Activated gamma-delta T cell (primary cell): ENCODE results near the gene MICA.

Experiments
- DNase-seq: peaks from one replicate; lab custom pipeline; 2025; lab: John Stamatoyannopoulos, UW

The MICA gene

DNA sequence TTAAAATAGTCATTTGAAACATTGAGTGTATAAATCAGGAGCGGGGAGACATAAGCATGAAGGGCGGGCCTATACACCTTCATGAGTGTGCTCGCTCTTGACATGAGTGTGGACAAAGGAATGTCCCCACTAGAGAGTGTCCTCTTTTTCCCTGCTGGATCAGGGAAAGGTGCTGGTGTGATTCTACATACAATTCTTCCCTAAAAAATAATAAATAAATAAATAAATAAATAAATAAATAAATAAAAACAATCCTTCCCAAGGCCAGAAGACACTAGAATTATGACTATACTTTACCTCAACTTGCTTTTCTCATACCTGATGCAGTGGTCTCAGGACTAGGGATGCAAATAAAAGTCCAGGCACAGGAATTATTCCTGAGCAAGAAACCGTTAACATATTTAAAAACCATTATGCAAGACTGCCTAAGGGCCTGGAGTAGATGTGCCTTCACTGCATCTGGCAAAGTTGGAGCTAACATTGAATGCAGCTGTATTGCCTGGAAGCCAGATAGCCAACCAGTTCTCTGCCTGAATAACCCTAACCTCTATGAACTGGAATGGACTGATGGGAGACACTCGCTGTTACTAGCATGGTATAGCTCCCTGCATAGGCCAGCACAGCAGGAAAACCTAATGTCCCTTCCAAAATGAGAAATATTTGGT, 57.1 kb downstream of the MICA start:
- no peak for DNase-seq

DNA sequence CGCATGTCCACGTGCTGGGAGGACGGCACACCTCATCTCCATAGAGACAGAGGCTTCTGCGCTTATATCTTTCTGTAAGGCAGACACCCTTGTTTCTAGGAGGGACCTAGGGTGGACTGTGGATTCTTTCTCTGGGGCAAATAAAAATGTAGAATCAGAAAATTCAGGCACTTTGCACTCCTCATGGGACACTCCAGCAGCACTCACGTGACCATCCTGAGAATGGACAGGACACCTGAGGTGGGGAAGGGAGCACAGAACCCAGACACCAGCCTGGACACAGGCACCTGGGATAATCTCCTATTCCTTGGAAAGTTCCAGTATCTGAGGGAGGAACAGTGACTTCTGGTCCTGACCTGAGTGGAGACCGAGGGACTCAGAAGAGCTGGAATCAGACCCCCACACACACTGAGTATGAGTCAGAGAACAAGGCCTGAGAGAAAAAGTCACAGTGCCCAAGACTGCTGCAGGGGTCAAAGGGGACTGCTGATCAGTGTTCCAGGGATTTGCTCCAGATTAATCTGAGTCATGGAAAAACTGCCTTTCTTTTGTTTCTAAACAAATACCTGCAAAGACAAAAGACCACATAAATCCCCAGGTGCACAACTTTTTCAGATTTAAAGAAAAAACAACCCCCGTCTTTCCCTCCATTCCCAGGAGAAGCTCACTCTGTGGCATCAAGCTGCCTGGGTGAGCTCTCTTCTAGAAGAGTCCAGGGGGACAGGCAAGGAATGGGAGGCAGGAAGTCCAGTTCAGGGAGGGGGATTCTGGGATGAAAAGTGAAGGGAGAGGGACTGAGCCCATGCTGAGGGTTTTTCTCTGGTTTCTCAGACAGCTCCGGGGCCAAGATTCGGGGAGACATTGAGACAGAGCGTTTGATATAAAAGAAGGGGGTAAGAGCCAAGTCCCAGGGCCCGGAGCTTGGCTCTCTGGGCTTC, 58.9 kb downstream of the MICA start:
- DNase-seq: no peak

DNA sequence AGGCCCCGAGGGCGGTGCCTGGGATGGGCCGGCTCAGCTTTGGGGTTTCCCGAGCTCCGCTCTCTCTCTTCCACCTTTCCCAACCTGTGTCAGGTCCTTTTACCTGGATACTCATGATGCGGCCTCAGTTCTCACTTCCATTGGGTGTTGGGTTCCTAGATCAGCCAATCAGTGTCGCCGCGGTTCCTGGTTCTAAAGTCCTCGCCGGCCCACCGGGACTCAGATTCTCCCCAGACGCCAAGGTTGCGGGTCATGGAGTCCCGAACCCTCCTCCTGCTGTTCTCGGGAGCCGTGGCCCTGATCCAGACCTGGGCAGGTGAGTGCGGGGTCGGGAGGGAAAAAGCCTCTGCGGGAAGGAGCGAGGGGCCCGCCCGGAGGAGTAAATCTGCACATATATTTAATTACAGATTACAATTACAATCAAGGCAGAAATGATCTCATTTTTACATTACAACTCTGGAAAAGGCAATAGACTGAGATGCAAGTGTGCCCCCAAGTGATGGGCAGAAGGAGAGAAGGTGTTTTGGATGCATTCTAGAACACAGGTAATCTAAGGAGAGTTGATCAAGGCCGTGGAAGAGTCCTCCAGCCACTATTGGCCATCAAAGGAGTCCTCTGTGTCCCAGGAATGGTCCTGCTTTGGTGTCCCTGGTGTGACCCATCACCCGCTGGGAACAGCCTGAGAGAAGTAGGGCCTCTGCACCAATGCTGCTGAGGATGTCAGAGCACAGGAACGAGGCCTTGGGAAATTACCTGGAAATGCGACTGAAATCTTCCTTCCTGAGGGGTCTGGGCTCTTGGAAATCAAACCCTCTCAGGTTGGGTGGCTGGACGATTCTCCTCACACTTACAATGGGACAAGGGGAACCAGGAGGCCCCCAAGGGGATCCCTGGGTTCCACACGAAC, 59.8 kb downstream of the MICA start:
- DNase-seq: peak; percentile 69

DNA sequence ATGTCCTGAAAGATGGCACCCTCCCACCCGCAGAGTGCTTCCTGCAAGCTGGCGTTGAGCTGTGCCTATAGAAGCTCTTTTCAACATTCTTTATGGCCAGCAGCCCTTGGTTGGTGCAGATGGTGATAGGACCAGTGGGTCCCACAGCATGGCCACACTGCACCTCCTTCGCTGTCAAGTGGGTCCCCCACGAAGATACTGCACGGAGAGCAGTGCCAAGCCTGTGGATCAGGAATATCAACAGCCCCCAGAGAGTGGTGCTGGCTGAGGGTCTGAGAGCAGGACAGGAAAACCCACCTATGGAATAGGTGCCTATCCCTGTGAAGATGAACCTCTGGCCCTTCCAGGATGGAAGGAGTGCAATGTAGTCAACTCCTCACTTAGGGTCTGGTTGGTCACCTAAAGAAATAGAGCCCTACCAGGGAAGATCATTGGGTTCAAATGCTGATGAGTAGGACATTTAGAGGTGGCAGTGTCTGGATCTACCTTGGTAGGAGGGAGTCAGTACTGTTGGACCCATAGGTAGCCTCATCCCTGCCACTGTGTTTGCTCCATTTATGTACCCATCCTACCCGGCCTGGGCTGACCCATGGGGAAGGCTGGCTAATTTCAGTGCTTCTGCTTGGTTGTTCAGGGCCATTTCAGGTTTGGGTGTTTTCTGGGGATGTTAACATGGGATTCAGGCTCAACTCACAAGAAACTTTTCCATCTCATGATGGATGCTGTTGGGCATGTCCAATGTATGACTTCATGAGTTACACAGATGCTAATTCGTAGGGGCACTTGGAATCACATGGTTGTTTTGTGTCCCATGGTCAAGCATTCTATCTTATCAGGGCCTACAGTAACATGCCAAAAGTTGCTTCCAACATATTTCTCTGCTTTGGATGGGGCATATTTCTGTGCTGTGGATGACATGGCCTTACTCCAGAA, 61.1 kb downstream of the MICA start:
- DNase-seq: no peak
